Endometrial microvascular endothelial cells (primary cell): ENCODE results near the gene RPL18. TPM values are rescaled to one million over a fixed set of nuclear protein-coding genes. Genes with fewer than 3 reads are reported as not detected.
"Not testable (repeated sequence)": the region's sequence is repeated elsewhere in the genome, so short reads cannot be mapped to it uniquely, and the experiment has no call there.

Source experiments
- in situ Hi-C: cut with HindIII; loops from 2 replicates; pipeline ENCODE4 v1.10.0; 2017; ENCODE audit warnings: low sequenced_read_pairs, low pct_unique_long_range_greater_than_20kb; ENCODE audit errors: inconsistent ontology term
- total RNA-seq: library from RNA; depleted of rRNA; stranded (reverse); fragments of >200 nt; gene quantifications from one replicate; pipeline ENCODE4 v1.2.3, GENCODE V29; 2015; ENCODE audit errors: inconsistent ontology term

Gene RPL18
- total RNA-seq, 1 donor from 2014 or later, result 2,158 TPM

GRCh38 chr19:48633148-48634035, 14.4 kb upstream of the RPL18 start:
- in situ Hi-C loops, result no loop called here

DNA sequence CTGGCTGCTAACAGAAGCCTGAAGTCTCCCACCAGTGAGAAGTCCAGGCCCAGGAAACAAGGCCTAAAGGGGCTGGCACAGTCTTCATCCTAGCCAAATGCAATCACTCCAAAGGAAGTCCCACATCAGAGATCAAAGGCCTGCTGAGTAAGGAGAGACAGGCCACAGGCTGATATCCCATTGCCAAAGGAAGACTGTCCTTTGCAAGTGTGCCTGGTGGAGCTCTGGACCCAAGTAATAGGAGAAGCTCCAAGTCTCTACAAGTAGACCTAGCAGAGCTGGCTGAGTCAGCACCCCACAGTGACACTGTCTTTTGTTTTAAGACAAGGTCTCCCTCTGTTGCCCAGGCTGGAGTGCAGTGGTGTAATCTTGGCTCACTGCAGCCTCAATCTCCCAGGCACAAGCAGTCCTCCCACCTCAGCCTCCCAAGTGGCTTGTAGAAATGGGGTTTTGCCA, 13.7 kb upstream of the RPL18 start:
- in situ Hi-C loops, result no loop called here

DNA sequence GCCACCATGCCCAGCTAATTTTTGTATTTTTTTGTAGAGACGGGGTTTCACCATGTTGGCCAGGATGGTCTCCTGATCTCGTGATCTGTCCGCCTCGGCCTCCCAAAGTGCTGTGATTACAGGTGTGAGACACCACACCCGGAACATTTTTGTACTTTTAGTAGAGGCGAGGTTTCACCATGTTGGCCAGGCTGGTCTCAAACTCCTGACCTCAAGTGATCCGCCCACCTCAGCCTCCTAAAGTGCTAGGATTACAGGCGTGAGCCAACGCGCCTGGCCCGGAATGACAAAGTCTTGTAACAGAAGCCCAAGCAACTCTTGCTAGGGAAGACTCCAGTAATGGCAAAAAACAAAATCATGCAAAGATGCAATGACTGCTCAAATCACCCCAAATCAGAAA, 13.3 kb upstream of the RPL18 start:
- in situ Hi-C loops, result not testable (repeated sequence)

DNA sequence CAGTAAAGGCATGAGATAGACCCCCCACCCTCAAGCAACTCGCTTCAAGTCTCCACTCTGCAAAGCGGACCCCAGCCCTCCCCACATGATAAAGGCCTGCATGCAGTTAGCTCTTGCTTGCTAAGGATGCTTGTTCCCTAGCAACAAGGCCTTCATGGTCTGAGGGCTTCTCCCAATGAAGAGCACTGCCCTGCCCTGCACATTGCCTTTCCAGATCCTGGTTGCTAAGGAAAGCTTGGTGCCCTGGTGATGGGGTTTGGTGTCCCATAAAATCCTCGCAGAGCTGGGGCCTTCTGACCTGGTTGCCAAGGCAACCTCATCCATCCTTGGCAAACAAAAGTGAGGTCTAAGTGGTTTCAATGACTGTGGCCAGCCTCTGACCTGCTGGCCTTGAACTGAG, 12.2 kb upstream of the RPL18 start:
- in situ Hi-C loops, result no loop called here

DNA sequence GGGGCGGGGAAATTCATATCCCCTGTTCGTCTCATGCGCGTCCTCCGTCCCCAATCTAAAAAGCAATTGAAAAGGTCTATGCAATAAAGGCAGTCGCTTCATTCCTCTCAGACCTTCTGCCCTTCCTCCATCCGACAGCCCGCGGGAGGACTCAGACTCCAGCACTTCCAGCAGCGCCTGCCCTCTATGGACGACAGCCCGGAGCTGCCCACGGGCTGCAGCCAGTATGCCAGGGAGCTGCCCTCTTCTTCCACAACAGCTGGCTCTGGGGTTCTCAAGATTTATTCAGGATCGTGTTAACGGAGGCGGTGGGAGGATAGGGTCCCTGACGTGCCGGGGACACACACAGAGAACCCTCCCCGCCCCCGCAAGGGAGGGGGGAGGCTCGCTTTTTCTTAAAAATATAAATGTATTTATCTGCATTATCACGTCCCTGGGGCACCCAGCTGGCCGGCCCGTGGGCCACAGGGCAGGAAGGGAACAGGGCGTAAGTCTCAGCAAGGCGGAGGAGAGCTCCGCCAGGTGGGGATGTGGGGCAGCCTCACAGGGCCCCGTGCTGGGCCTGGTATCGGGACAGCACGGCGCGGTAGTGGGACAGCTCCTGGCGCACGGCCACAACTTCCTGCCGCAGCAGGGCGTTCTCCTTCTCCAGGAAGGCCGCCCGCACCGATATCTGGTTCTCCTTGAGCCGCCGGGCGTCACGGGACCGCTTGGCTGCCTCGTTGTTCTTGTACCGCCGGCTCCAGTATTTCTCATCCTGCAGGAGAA, 11.5 kb upstream of the RPL18 start:
- in situ Hi-C loops, result no loop called here

DNA sequence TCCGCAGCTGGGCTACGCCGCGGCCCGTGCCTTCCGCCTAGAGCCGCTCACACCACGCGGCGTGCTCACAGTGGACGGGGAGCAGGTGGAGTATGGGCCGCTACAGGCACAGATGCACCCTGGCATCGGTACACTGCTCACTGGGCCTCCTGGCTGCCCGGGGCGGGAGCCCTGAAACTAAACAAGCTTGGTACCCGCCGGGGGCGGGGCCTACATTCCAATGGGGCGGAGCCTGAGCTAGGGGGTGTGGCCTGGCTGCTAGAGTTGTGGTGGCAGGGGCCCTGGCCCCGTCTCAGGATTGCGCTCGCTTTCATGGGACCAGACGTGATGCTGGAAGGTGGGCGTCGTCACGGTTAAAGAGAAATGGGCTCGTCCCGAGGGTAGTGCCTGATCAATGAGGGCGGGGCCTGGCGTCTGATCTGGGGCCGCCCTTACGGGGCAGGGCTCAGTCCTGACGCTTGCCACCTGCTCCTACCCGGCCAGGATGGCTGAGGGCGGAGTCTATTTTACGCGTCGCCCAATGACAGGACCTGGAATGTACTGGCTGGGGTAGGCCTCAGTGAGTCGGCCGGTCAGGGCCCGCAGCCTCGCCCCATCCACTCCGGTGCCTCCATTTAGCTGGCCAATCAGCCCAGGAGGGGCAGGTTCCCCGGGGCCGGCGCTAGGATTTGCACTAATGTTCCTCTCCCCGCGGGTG, 10.8 kb upstream of the RPL18 start:
- in situ Hi-C loops, result no loop called here

DNA sequence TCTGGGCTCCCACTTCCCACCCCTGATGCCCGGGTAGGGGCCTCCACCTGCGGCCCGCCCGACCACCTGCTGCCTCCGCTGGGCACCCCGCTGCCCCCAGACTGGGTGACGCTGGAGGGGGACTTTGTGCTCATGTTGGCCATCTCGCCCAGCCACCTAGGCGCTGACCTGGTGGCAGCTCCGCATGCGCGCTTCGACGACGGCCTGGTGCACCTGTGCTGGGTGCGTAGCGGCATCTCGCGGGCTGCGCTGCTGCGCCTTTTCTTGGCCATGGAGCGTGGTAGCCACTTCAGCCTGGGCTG, 10.3 kb upstream of the RPL18 start:
- in situ Hi-C loops, result no loop called here

DNA sequence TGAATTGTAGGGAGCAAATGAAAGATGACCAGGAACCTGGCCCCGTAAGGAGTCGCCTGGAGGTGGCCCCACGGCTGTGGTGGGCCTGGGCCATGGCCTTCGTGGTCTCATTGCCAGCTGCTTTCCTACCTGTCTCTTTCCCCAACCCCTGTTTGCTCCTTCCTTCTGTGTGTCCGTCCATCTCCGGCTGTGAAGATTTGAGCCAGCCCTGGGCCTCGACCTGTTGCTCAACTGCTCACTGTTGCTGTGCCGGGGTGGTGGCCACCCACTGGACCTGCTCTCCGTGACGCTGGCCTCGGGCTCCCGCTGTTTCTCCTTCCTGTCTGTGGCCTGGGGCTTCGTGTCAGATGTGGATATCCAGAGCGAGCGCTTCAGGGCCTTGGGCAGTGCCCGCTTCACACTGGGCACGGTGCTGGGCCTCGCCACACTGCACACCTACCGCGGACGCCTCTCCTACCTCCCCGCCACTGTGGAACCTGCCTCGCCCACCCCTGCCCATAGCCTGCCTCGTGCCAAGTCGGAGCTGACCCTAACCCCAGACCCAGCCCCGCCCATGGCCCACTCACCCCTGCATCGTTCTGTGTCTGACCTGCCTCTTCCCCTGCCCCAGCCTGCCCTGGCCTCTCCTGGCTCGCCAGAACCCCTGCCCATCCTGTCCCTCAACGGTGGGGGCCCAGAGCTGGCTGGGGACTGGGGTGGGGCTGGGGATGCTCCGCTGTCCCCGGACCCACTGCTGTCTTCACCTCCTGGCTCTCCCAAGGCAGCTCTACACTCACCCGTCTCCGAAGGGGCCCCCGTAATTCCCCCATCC, 9.7 kb upstream of the RPL18 start:
- in situ Hi-C loops, result no loop called here

- in situ Hi-C loops, result no loop called here
Observed at GRCh38 chr19:48627865-48628314, 8.9 kb upstream of the RPL18 start.

DNA sequence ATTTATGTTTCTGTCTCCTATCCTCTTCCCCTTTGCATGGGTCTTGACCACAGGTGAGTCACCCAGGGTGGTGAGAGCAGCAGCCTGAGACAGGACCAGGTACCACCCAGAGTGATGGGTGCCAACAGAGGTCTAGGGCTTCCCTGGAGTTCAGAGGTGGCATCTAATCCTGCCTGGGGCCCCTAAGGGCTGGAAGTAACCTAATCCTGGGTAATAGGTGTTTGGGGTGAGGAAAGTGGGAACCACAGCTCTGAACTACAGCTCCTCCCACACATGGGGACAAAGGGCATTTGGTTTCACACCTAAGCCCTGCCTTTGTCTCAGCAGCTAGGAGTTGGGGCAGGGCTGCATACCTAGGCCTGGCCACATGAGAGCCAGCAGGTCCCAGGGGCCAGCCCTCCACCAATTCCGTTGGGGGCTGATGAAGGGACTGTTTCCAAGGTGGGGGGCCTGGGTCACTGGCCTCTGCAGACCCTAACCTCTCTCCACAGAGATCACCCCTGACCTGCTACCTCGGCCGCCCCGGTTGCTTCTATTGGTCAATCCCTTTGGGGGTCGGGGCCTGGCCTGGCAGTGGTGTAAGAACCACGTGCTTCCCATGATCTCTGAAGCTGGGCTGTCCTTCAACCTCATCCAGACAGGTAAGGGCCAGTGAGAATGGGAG, 8.4 kb upstream of the RPL18 start:
- in situ Hi-C loops, result no loop called here

DNA sequence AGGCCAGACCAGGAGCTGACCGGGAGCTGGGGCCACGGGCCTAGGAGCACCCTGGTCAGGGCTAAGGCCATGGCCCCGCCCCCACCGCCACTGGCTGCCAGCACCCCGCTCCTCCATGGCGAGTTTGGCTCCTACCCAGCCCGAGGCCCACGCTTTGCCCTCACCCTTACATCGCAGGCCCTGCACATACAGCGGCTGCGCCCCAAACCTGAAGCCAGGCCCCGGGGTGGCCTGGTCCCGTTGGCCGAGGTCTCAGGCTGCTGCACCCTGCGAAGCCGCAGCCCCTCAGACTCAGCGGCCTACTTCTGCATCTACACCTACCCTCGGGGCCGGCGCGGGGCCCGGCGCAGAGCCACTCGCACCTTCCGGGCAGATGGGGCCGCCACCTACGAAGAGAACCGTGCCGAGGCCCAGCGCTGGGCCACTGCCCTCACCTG, 6.9 kb upstream of the RPL18 start:
- in situ Hi-C loops, result no loop called here

DNA sequence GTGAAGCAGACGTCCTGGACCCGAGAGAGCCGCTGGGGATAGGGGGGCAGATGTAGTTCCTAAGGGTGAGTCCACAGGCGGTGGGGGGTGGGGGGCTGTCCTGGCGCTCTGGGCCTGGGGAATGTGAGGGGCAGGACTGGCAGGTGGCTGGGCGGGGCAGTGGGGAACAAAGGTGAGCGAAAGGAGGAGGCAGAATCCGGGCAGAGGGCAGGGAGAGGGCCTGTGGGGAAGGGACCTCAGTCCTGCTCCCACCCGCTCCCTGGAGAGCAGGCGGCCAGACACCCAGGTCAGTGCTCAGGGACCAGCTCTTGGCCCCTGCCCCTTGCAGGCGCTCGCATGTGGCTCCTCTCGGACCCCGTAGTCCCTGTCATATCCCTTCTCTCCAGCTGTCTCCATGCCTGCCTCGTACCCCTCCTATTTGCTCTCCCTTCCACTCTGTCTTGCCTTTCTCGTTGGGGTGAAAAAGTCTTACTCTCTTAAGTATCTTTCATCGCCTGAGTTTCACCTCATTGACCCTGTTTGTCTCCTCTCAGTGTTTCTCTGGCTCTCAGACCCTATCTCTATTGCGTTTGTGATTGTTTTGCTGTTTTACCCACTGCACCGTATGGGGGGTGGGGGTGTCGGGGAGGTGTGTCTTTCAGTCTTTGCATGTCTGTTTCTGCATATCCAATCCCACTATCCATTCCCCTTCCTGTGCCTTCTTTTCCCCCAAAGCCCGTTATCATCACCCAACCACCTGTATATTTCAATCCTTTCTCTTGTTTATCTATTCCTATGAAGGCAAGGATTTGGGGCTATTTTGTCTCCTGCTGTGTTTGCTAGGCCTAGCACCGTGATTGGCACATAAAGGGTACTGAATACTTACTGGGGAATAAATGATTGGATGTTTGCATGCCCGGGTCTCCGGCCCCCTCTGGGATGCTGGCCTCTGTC, 6.1 kb upstream of the RPL18 start:
- in situ Hi-C loops, result loop anchor here (25.0 kb wide), 1 partner anchor 163 kb away; the partner anchor contains the start of genes CYTH2 and KCNJ14

DNA sequence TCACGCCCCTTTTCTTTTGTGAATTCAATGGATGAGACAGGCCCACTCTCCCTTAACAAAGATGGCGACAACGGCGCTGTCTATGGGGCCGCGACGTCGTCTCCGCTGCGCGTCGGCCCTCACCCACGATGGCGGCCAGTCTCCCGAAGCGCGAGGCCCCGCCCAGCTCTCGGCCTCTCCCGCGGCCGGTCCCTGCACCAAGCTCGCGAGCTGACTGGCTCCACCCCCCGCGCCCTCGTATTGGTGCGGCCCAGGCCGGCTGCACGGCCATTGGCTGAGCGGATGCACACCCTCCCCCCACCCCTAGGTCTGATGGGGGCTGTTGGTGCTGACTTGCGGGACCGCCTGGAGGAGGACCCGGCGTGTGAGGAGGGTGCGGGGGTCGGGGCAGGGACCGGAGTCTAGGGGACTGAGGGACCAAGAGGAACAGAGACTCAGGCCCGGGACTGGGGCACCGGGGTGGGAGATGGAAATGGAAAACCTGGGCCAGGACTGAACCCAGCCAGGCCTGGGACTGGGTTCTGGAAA, 5.2 kb upstream of the RPL18 start:
- in situ Hi-C loops, result loop anchor here (25.0 kb wide), 1 partner anchor 162 kb away; the partner anchor contains the start of genes CYTH2 and KCNJ14

DNA sequence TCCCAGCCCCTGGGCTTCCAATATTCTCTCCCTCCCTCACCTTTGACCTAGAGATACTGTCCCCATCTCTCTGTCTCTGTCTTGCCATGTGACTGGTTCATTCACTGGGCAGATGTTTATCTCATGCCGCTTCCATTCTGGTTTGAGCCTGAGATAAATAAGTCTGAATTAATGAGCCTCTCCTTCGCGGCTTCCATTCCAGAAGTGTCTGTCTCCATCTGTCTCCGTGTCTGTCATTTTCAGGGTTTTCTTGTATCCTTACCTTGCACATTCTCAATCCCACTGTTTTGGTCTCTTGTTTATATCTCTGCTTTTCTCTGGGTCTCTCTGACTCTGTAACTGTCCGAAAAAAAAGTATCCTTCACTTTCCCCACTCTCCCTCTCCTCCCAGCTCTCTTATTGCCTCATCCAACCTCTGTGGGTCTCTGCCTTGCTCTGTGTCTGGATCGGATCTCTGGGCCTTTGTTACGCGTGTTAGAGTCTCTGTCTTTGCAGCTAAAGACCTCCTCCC, 4.6 kb upstream of the RPL18 start:
- in situ Hi-C loops, result loop anchor here (25.0 kb wide), 1 partner anchor 161 kb away; the partner anchor contains the start of genes CYTH2 and KCNJ14

GRCh38 chr19:48619692-48620585, 961 bp upstream of the RPL18 start:
- in situ Hi-C loops, result loop anchor here (25.0 kb wide), 1 partner anchor 158 kb away; the partner anchor contains the start of genes CYTH2 and KCNJ14
